ENCODE results near the gene GPR87.

GRCh38 chr3:151276687-151277042, 40.0 kb downstream of the GPR87 start:
- TF ChIP-seq EZH2 (IDR thresholded peaks at IDR 0.05; ENCODE audit: low read length, missing control alignments) = no peak
- no peak for TF ChIP-seq CTCF (conservative IDR thresholded peaks at IDR 0.05 in 1 of 2, IDR thresholded peaks at IDR 0.05 in 1 of 2; ENCODE audit: low read depth in 1 of 2, low read length in 2 of 2)
